AG08395 (cell line): Measurements from ENCODE around the gene USP10.

Experiments used
- DNase-seq: peaks from one replicate; pipeline ENCODE4 v3.0.0; 2012; ENCODE audit warnings: mixed read lengths, low spot score

The USP10 gene

GRCh38 chr16:84804326-84804725 is 104.5 kb downstream of the USP10 start:
- DNase-seq: no peak

- DNase-seq: peak; percentile 94
These were observed 106.6 kb downstream of the USP10 start for GRCh38 chr16:84806256-84806889.

GRCh38 chr16:84806890-84807258 is 107.1 kb downstream of the USP10 start:
- no peak for DNase-seq

DNA sequence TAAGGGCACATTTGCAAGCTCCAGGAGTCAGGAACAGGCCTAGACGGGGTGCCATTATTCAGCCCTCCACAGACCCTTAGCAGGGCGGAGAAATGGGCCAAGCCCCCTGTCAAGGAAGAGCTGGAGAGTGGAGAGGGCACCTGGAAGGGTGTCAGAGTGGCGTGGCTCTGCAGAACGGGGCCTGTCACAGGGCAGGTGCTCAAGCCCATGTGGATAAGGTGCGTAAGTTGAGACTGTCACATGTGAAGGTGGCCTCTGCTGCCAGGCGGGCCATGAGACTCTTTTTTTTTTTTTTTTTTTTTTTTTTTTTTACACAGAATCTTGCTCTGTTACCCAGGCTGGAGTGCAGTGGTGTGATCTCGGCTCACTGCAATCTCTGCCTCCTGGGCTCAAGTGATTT is 108.0 kb downstream of the USP10 start:
- DNase-seq: no peak

DNA sequence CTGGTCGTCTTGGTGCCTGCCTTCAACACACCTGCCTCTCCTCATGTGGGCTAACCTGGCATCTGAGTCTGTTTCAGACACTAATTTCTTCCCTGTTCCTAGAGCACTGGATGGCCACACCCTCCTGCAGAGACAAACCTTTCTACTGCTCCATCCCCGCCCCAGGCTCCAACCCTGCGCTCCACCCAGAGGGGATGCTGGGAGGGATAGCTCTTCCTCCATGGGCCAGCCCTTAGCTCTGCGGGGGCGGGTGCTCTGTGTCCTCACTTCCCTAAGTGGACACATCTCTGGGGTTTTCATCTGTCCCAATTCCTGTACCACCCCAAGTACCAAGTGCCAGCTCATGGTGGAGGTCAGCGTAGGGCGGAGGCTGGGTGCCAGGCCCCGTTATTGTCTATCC is 109.0 kb downstream of the USP10 start:
- DNase-seq: no peak

DNA sequence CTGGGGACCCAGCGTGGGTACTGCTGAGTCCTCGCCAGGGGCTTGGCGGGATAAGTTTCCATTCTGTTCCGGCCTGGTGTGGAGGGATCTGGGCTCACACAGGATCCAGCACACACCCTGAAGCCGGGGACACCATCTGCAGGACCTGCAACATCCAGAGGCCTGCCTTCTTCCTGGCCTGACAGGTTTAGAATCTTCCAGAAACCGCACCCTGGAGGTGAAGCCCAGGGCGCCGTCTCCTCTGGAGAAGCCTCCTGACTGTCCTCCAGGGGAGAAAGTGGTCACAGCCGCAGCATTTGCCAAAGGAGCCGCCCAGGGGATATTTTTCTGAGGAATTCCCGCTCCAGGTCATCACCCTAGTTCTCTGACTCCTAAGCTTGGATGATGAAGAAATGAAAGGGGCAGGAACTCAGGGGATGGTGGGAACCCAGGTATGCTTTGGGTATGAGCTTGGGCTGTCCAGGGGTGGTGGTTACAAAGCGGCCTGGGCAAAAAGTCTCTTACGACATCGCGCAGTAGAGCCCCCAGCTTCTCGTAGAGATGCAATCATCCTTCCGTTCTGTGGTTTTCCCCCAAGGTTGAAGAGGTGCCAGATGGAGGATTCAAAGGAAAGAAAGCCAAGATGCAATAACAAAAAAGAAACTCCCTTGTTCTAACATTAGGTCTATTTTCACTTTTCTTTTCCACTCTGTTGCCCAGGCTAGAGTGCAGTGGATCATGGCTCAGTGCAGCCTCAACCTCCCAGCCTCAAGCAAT is 110.9 kb downstream of the USP10 start:
- peak; percentile 87 for DNase-seq

GRCh38 chr16:84811529-84811928 is 111.7 kb downstream of the USP10 start:
- no peak for DNase-seq

- no peak for DNase-seq
These were observed 113.5 kb downstream of the USP10 start for GRCh38 chr16:84813141-84813934.

- DNase-seq: no peak
These were observed 115.7 kb downstream of the USP10 start for GRCh38 chr16:84815462-84815861.

- DNase-seq: no peak
These were observed 116.2 kb downstream of the USP10 start for GRCh38 chr16:84816023-84816422.

GRCh38 chr16:84816485-84816884 is 116.7 kb downstream of the USP10 start:
- no peak for DNase-seq

DNA sequence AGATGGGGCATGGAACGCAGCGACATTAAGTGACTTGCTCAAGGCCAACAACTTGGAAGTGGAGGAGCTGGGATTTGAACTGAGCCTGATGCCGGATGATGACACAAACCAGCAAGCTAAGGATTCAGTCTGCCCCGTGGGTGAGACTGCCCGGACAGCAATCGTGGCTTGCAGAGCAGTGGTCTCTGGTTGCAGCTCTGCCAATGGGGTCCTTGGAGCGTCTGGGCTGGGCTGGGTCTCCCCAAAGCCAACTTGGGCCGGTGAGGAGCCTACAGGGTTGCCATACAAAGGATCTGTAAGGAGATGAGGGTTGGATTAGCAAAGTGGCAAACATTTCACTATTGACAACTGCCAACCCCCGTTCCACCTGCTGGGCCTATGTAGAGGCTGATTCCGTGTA is 117.4 kb downstream of the USP10 start:
- no peak for DNase-seq

- no peak for DNase-seq
These were observed 117.8 kb downstream of the USP10 start for GRCh38 chr16:84817613-84818012.

GRCh38 chr16:84818133-84818532 is 118.3 kb downstream of the USP10 start:
- no peak for DNase-seq

- DNase-seq: no peak
These were observed 119.3 kb downstream of the USP10 start for GRCh38 chr16:84818989-84819643.

- peak; percentile 98 for DNase-seq
These were observed 120.0 kb downstream of the USP10 start, which contains the start of gene CRISPLD2 for GRCh38 chr16:84819644-84820304. Gene CRISPLD2, plus strand, starts transcription at chr16:84819985. Its CDS starts 18,511 bp downstream, at chr16:84838496.

- peak; percentile 36 for DNase-seq
These were observed 120.5 kb downstream of the USP10 start for GRCh38 chr16:84820305-84820684.

GRCh38 chr16:84820771-84821170 is 121.0 kb downstream of the USP10 start:
- DNase-seq: no peak

DNA sequence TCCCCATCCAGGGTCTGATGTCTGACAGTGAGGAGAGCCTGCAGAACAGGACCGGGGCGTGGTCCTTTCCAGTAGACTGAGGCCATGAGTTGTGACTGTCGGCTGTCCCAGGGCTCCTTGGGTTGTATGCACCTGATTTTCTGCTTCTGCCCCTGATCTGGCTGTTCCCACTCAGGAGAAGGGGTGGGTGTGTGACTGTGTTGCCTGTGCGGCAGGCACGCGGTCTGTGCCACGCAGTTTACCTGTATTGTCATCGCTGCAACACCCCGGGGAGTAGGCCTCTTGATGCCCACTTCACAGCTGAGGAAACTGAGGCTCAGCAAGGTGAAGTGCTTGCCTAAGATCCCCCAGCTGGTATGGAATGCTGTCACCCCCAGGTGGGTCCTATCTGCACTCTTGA is 121.4 kb downstream of the USP10 start:
- DNase-seq: no peak

DNA sequence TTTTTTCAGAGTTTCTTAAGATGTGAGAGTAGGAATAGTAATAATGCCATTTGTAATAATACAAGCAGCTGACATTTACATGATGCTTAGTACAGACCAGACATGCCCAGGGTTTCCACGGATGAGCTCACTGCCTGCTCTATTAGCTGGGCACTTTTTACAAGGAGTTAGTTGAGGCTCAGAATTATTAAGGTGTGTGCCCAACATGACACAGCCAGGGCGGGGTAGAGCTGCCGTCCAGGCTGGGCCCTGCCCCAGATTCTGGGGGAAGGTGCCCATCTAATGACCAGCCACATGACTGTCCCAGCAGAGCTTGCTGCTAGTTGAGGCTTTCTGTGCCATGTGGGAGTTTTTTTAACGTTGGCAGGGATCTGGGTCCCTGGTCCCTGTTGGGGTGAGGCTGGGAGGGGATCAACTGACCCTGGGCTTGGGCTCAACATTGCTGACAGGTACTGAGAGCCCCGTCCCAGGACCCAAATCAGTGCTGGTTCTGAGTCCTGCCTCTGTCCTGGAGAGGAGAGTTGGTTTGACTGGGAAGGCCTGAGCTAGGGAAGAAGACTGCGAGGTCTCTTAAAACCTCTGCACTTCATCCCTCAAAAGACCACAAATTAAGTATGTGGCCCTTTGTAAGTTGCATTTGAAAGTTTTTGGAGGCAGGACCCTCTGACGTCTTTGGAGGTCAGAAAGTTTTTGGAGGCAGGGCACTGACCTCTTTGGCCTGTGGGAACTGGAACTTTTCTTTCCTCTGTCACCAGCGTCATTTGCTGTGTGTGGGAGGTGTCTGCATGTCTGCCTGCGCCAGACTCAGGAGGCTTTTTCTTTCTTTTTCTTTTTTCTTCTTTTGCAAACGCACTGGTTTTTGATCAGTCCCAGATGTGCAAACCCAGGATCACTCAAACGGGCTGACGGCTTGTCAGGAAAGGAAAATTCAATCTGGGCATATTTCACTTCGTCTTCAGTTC is 122.2 kb downstream of the USP10 start:
- DNase-seq: no peak

DNA sequence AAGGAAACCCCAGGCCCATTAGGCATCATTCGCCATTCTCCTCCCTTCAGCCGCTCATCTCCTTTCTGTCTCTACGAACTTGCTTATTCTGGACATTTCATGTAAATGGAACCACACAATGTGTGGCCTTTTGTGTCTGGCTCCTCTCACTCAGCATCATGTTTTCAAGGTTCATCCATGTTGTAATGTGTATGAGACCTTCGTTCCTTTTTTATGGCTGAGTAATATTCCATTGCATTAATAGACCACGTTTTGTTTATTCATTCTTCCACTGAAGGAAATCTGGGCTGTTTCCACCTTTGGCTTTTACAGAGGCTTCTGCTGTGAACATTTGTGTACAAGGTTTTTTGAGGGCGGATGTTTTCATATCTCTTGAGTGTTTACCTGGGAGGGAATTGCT is 123.2 kb downstream of the USP10 start:
- no peak for DNase-seq
